Cardiac fibroblast (primary cell): ENCODE results near the gene KLHL30.

Experiments used
- DNase-seq, 2 donors: peaks; one replicate each; pipeline versions ENCODE4 v3.0.0 to v3.0.0-alpha.2; 2010; ENCODE audit warnings: low read depth in 2 of 2
- H3K4me3 ChIP-seq, 2 donors: replicated peaks in 1 of 2; 1 replicate in 1 of 2; 2 replicates in 1 of 2; pipeline ENCODE4 v1.5.1; 2011; ENCODE audit warnings: low read depth in 2 of 2, low read length in 2 of 2, mild to moderate bottlenecking in 2 of 2, moderate library complexity in 1 of 2
- CTCF ChIP-seq: IDR thresholded peaks from one replicate; pipeline ENCODE4 v1.5.1; 2011; ENCODE audit warnings: low read depth, mild to moderate bottlenecking, low read length, inconsistent platforms

Gene KLHL30

GRCh38 chr2:238176613-238177012, 38.1 kb downstream of the KLHL30 start:
- TF ChIP-seq CTCF = no peak
- DNase-seq = no peak
- H3K4me3 ChIP-seq = no peak overlapping the region

- no peak for DNase-seq
- no peak overlapping the region for H3K4me3 ChIP-seq
- TF ChIP-seq CTCF = no peak
Observed at GRCh38 chr2:238180554-238180953, 42.1 kb downstream of the KLHL30 start.

GRCh38 chr2:238182362-238182761, 43.9 kb downstream of the KLHL30 start:
- no peak for TF ChIP-seq CTCF
- DNase-seq = no peak
- no peak overlapping the region for H3K4me3 ChIP-seq

- TF ChIP-seq CTCF = no peak
- no peak for DNase-seq
- H3K4me3 ChIP-seq = no peak overlapping the region
Observed at GRCh38 chr2:238183821-238184220, 45.4 kb downstream of the KLHL30 start.

GRCh38 chr2:238187618-238188548, 49.4 kb downstream of the KLHL30 start:
- no peak for DNase-seq
- H3K4me3 ChIP-seq = no peak overlapping the region
- TF ChIP-seq CTCF = no peak

- no peak for TF ChIP-seq CTCF
- no peak for DNase-seq
- H3K4me3 ChIP-seq = no peak overlapping the region
Observed at GRCh38 chr2:238190445-238190844, 52.0 kb downstream of the KLHL30 start.
